CD4-positive, alpha-beta T cell (primary cell): ENCODE measurements around the gene BATF3. TPM values are rescaled to one million over a fixed set of nuclear protein-coding genes. Genes with fewer than 3 reads are reported as not detected.

Experiments used
- ATAC-seq: fragments of 200-7000 bp; cut with Tn5 transposase; one replicate; pipeline ENCODE4 v1.10.0; 2022; ENCODE audit warnings: mild to moderate bottlenecking; ENCODE audit not compliant: poor library complexity
- CTCF ChIA-PET: fragments of 350-600 bp; sonication (Branson Sonifier 250); formaldehyde crosslinking; loops from one replicate; lab custom pipeline; 2021; ENCODE audit warnings: antibody characterized with exemption, inconsistent platforms; lab: Charles Lee
- POLR2A ChIA-PET: fragments of 350-600 bp; sonication (Branson Sonifier 250); formaldehyde crosslinking; loops from one replicate; lab custom pipeline; 2021; ENCODE audit warnings: antibody characterized with exemption, inconsistent platforms; lab: Charles Lee
- DNase-seq, 14 experiments: peaks; one replicate each; pipeline ENCODE4 v3.0.0-alpha.2; 2013 to 2020; ENCODE audit warnings: mixed read lengths in 2 of 14
- H3K27ac ChIP-seq, 2 donors: one replicate each; pipeline versions ENCODE4 v1.5.1 to v1.7.0; 2013; ENCODE audit warnings: low read length in 2 of 2, low read depth in 1 of 2, mild to moderate bottlenecking in 1 of 2
- H3K27me3 ChIP-seq, 2 experiments: 1 replicate in 1 of 2; 2 replicates in 1 of 2; pipeline versions ENCODE4 v1.6.1 to v1.7.0; 2013; ENCODE audit warnings: low read length in 2 of 2, control low read depth in 1 of 2, mild to moderate bottlenecking in 1 of 2, moderate library complexity in 1 of 2; ENCODE audit not compliant: insufficient read depth in 2 of 2, control insufficient read depth in 1 of 2
- H3K36me3 ChIP-seq: one replicate; pipeline ENCODE4 v1.6.1; 2013; ENCODE audit warnings: low read length, control low read depth; ENCODE audit not compliant: insufficient read depth
- H3K4me1 ChIP-seq: one replicate; pipeline ENCODE4 v1.6.1; 2013; ENCODE audit warnings: low read length, control low read depth; ENCODE audit not compliant: insufficient read depth
- H3K4me3 ChIP-seq: one replicate; pipeline ENCODE4 v1.5.1; 2013; ENCODE audit warnings: mild to moderate bottlenecking, low read length, moderate library complexity
- H3K9me3 ChIP-seq, 2 experiments: 1 replicate in 1 of 2; 2 replicates in 1 of 2; pipeline versions ENCODE4 v1.6.1 to v1.7.0; 2013; ENCODE audit warnings: low read length in 2 of 2, mild to moderate bottlenecking in 2 of 2, control low read depth in 1 of 2, moderate library complexity in 1 of 2; ENCODE audit not compliant: control insufficient read depth in 1 of 2, insufficient read depth in 1 of 2
- H3K27ac Mint-ChIP-seq: one replicate; pipeline ENCODE4 v1.8.0; 2020; ENCODE audit warnings: mixed read lengths
- H3K27me3 Mint-ChIP-seq: one replicate; pipeline ENCODE4 v1.8.0; 2021; ENCODE audit warnings: mixed read lengths
- H3K36me3 Mint-ChIP-seq: one replicate; pipeline ENCODE4 v1.8.0; 2021; ENCODE audit warnings: low read depth, mixed read lengths
- H3K4me1 Mint-ChIP-seq: one replicate; pipeline ENCODE4 v1.8.0; 2021; ENCODE audit warnings: low read depth, mixed read lengths
- H3K4me3 Mint-ChIP-seq: one replicate; pipeline ENCODE4 v1.8.0; 2020; ENCODE audit warnings: mild to moderate bottlenecking, mixed read lengths
- H3K9me3 Mint-ChIP-seq: one replicate; pipeline ENCODE4 v1.8.0; 2020; ENCODE audit warnings: mixed read lengths
- CTCF ChIP-seq: fragments of 200-600 bp; IDR thresholded peaks from one replicate; pipeline ENCODE4 v1.8.0; 2022; ENCODE audit warnings: antibody characterized with exemption, mild to moderate bottlenecking
- intact Hi-C, 2 experiments: fragments of 100-400 bp; cut with DNase I in 1 of 2; cut with micrococcal nuclease in 1 of 2; formaldehyde crosslinking; loops; one replicate each; pipeline versions ENCODE4 v1.15.1 to v1.9.0; 2023 to 2025; cut with DNase I, micrococcal nuclease
- total RNA-seq, 174 experiments: library from RNA in 2 of 174; stranded (reverse) in 2 of 174; gene quantifications; one replicate each; pipeline ENCODE4 v1.2.3 and lab custom pipeline; 2021 to 2026

Gene BATF3
- total RNA-seq, 2 experiments from 2014 or later = 0.92 to 1.2 TPM

GRCh38 chr1:212646588-212646987 is 53.1 kb downstream of the BATF3 start:
- Mint-ChIP-seq H3K4me1 (no peaks in the 10 kb centered on the region), H3K27me3 (peaks cover under 1% of the 10 kb centered on the region), H3K36me3 (no peaks in the 10 kb centered on the region), H3K4me3 (no peak overlapping the region), H3K27ac (no peak overlapping the region), H3K9me3 (no peaks in the 10 kb centered on the region)
- DNase-seq (no peak), ATAC-seq (no peak)
- POLR2A ChIA-PET = no interaction called here
- intact Hi-C loops = no loop called here
- Histone ChIP-seq H3K4me3 (no peak overlapping the region), H3K4me1 (no peaks in the 10 kb centered on the region), H3K9me3 (no peaks in the 10 kb centered on the region), H3K36me3 (no peaks in the 10 kb centered on the region), H3K27me3 (no peaks in the 10 kb centered on the region), H3K27ac (no peak overlapping the region)
- CTCF ChIA-PET = no interaction called here
- TF ChIP-seq CTCF = no peak

- Histone ChIP-seq H3K27me3 (no peaks in the 10 kb centered on the region), H3K36me3 (no peaks in the 10 kb centered on the region), H3K9me3 (no peaks in the 10 kb centered on the region), H3K27ac (no peak overlapping the region), H3K4me3 (no peak overlapping the region), H3K4me1 (no peaks in the 10 kb centered on the region)
- intact Hi-C loops = no loop called here
- no peak for TF ChIP-seq CTCF
- POLR2A ChIA-PET = no interaction called here
- no peak for DNase-seq
- Mint-ChIP-seq H3K27ac (no peak overlapping the region), H3K27me3 (peaks cover 2% of the 10 kb centered on the region), H3K9me3 (no peaks in the 10 kb centered on the region), H3K4me1 (no peaks in the 10 kb centered on the region), H3K4me3 (no peak overlapping the region), H3K36me3 (no peaks in the 10 kb centered on the region)
- CTCF ChIA-PET = no interaction called here
- no peak for ATAC-seq
Observed at GRCh38 chr1:212645546-212646543, 53.8 kb downstream of the BATF3 start.

- intact Hi-C loops = no loop called here
- Mint-ChIP-seq H3K36me3 (no peaks in the 10 kb centered on the region), H3K9me3 (no peaks in the 10 kb centered on the region), H3K27ac (no peak overlapping the region), H3K27me3 (peaks cover 5% of the 10 kb centered on the region), H3K4me3 (no peak overlapping the region), H3K4me1 (no peaks in the 10 kb centered on the region)
- DNase-seq = no peak
- ChIA-PET POLR2A (no interaction called here), CTCF (interaction anchor here (1.7 kb wide), 1 partner anchor 20 kb away, joined by 5 read pairs; no protein-coding TSS in a partner anchor)
- H3K4me1 ChIP-seq = no peaks in the 10 kb centered on the region
- H3K27me3 ChIP-seq = no peaks in the 10 kb centered on the region
- peaks cover 0 to 7% of the 10 kb centered on the region in 2 experiments for H3K9me3 ChIP-seq
- ATAC-seq = no peak
- no peak for TF ChIP-seq CTCF
- no peak overlapping the region for H3K4me3 ChIP-seq
- no peak overlapping the region for H3K27ac ChIP-seq
- no peaks in the 10 kb centered on the region for H3K36me3 ChIP-seq
Observed at GRCh38 chr1:212644866-212645545, 54.6 kb downstream of the BATF3 start.
